PC-3 (cell line): Measurements from ENCODE around the gene GSX1. TPM values are rescaled to one million over a fixed set of nuclear protein-coding genes. Genes with fewer than 3 reads are reported as not detected.

Source experiments
- ATAC-seq: fragments of 200-7000 bp; cut with Tn5 transposase; 2 replicates; pipeline ENCODE4 v1.9.1; 2020; ENCODE audit warnings: mild to moderate bottlenecking, moderate library complexity
- BruUV-seq: library from RNA; stranded (reverse); fragments of 400-500 nt; replicated peaks from 2 replicates; lab custom pipeline; 2021; lab: Mats Ljungman, UMichigan
- CTCF ChIA-PET: fragments of 300-600 bp; sonication (Branson Sonifier 250); formaldehyde crosslinking; loops from one replicate; lab custom pipeline; 2022; ENCODE audit warnings: antibody characterized with exemption; lab: Charles Lee
- POLR2A ChIA-PET: fragments of 300-600 bp; sonication (Branson Sonifier 250); formaldehyde crosslinking; loops from one replicate; lab custom pipeline; 2022; ENCODE audit warnings: antibody characterized with exemption; ENCODE audit not compliant: unreplicated experiment; lab: Charles Lee
- DNase-seq: peaks from one replicate; pipeline ENCODE4 v3.0.0-alpha.2; 2015
- H2AFZ ChIP-seq: fragments of 300-600 bp; sonication (generic); 2 replicates; pipeline ENCODE4 v1.6.0; 2016; ENCODE audit warnings: antibody characterized with exemption, low read length
- H3F3A ChIP-seq: fragments of 300-600 bp; sonication (generic); one replicate; pipeline ENCODE4 v1.6.0; 2017; ENCODE audit warnings: antibody characterized with exemption, low read length, control low read depth, mild to moderate bottlenecking; ENCODE audit not compliant: unreplicated experiment
- H3K27ac ChIP-seq: fragments of 300-600 bp; sonication (generic); 2 replicates; pipeline ENCODE4 v1.5.1; 2016; ENCODE audit warnings: mild to moderate bottlenecking, low read length
- H3K27me3 ChIP-seq: fragments of 300-600 bp; sonication (generic); 2 replicates; pipeline ENCODE4 v1.6.1; 2016; ENCODE audit warnings: low read length, mixed read lengths
- H3K36me3 ChIP-seq: fragments of 300-600 bp; sonication (generic); 2 replicates; pipeline ENCODE4 v1.6.1; 2016; ENCODE audit warnings: low read depth, mixed run types, low read length, mixed read lengths
- H3K4me1 ChIP-seq: fragments of 300-600 bp; sonication (generic); 2 replicates; pipeline ENCODE4 v1.5.1; 2016; ENCODE audit warnings: low read length; ENCODE audit not compliant: insufficient read depth
- H3K4me2 ChIP-seq: fragments of 300-600 bp; sonication (generic); 2 replicates; pipeline ENCODE4 v1.6.0; 2016; ENCODE audit warnings: low read length
- H3K4me3 ChIP-seq: fragments of 300-600 bp; sonication (generic); 2 replicates; pipeline ENCODE4 v1.5.1; 2016; ENCODE audit warnings: mild to moderate bottlenecking, low read length, mixed read lengths
- H3K79me2 ChIP-seq: fragments of 300-600 bp; sonication (generic); 2 replicates; pipeline ENCODE4 v1.6.1; 2017; ENCODE audit warnings: low read length, mixed read lengths
- H3K9ac ChIP-seq: fragments of 300-600 bp; sonication (generic); 2 replicates; pipeline ENCODE4 v1.6.0; 2016; ENCODE audit warnings: mild to moderate bottlenecking, low read length
- H3K9me2 ChIP-seq: fragments of 300-600 bp; sonication (generic); replicated peaks from 2 replicates; pipeline ENCODE4 v1.6.1; 2016; ENCODE audit warnings: mixed run types, low read length, mixed read lengths
- H3K9me3 ChIP-seq: fragments of 300-600 bp; sonication (generic); 2 replicates; pipeline ENCODE4 v1.6.1; 2016; ENCODE audit warnings: low read length, mixed read lengths
- H4K20me1 ChIP-seq: fragments of 300-600 bp; sonication (generic); 2 replicates; pipeline ENCODE4 v1.6.1; 2016; ENCODE audit warnings: low read length, mixed read lengths
- CTCF ChIP-seq: fragments of 300-600 bp; sonication (generic); conservative IDR thresholded peaks from 2 replicates; pipeline ENCODE4 v1.5.1; 2017; ENCODE audit warnings: antibody characterized with exemption, low read depth, mild to moderate bottlenecking, low read length
- EZH2 ChIP-seq: fragments of 300-600 bp; sonication (generic); IDR thresholded peaks from one replicate; pipeline ENCODE4 v1.6.1; 2017; ENCODE audit warnings: antibody characterized with exemption, mild to moderate bottlenecking, low read length; ENCODE audit not compliant: unreplicated experiment
- EZH2phosphoT487 ChIP-seq: fragments of 300-600 bp; sonication (generic); IDR thresholded peaks from 2 replicates; pipeline ENCODE4 v1.6.1; 2018; ENCODE audit warnings: mild to moderate bottlenecking, antibody characterized with exemption, low read length, borderline replicate concordance
- intact Hi-C: fragments of 100-400 bp; cut with micrococcal nuclease; formaldehyde crosslinking; loops from 2 replicates; pipeline ENCODE4 v1.9.0; 2023
- total RNA-seq: library from RNA; depleted of rRNA; stranded (reverse); fragments of >200 nt; gene quantifications from 2 replicates; pipeline ENCODE4 v1.2.3, GENCODE V29; 2014

GSX1 gene
- total RNA-seq, 1 experiment from 2014 or later = not detected

- Histone ChIP-seq H3K4me3 (no peak overlapping the region), H3K27ac (no peak overlapping the region), H3K9me2 (no peaks in the 10 kb centered on the region), H3K36me3 (no peaks in the 10 kb centered on the region), H3F3A (no peaks in the 10 kb centered on the region), H3K9ac (no peak overlapping the region), H3K27me3 (peaks cover 70% of the 10 kb centered on the region), H3K9me3 (no peaks in the 10 kb centered on the region), H4K20me1 (no peaks in the 10 kb centered on the region), H3K4me1 (no peaks in the 10 kb centered on the region), H3K79me2 (no peaks in the 10 kb centered on the region), H2AFZ (no peak overlapping the region), H3K4me2 (no peak overlapping the region)
- intact Hi-C loops = no loop called here
- ATAC-seq (no peak), DNase-seq (no peak)
- ChIA-PET POLR2A (no interaction called here), CTCF (no interaction called here)
- TF ChIP-seq EZH2phosphoT487 (no peak), EZH2 (no peak), CTCF (no peak)
- BruUV-seq = no TSS peak
These were observed 336 bp upstream of the GSX1 start for GRCh38 chr13:27791901-27792392.

GRCh38 chr13:27793507-27794367, 1.5 kb downstream of the GSX1 start:
- H4K20me1 ChIP-seq = no peaks in the 10 kb centered on the region
- H3K79me2 ChIP-seq = no peaks in the 10 kb centered on the region
- H3F3A ChIP-seq = no peaks in the 10 kb centered on the region
- BruUV-seq = no TSS peak
- no peak overlapping the region for H2AFZ ChIP-seq
- TF ChIP-seq EZH2 (no peak), EZH2phosphoT487 (no peak), CTCF (no peak)
- no peak overlapping the region for H3K4me2 ChIP-seq
- H3K9ac ChIP-seq = no peak overlapping the region
- no peak overlapping the region for H3K27ac ChIP-seq
- H3K4me1 ChIP-seq = no peaks in the 10 kb centered on the region
- H3K4me3 ChIP-seq = no peak overlapping the region
- no peak for DNase-seq
- intact Hi-C loops = no loop called here
- H3K9me3 ChIP-seq = no peaks in the 10 kb centered on the region
- POLR2A ChIA-PET = no interaction called here
- CTCF ChIA-PET = no interaction called here
- H3K36me3 ChIP-seq = no peaks in the 10 kb centered on the region
- H3K27me3 ChIP-seq = peaks cover 81% of the 10 kb centered on the region
- no peaks in the 10 kb centered on the region for H3K9me2 ChIP-seq
- no peak for ATAC-seq

GRCh38 chr13:27794368-27794691, 2.0 kb downstream of the GSX1 start:
- DNase-seq = no peak
- H4K20me1 ChIP-seq = no peaks in the 10 kb centered on the region
- CTCF ChIA-PET = no interaction called here
- TF ChIP-seq EZH2phosphoT487 (no peak), CTCF (no peak), EZH2 (no peak)
- no peak for ATAC-seq
- no peaks in the 10 kb centered on the region for H3F3A ChIP-seq
- no peak overlapping the region for H3K4me2 ChIP-seq
- H3K4me3 ChIP-seq = no peak overlapping the region
- H3K9me2 ChIP-seq = no peaks in the 10 kb centered on the region
- no peak overlapping the region for H3K27ac ChIP-seq
- POLR2A ChIA-PET = no interaction called here
- no peak overlapping the region for H2AFZ ChIP-seq
- no peaks in the 10 kb centered on the region for H3K9me3 ChIP-seq
- no peaks in the 10 kb centered on the region for H3K4me1 ChIP-seq
- no TSS peak for BruUV-seq
- H3K27me3 ChIP-seq = peaks cover 76% of the 10 kb centered on the region
- H3K36me3 ChIP-seq = no peaks in the 10 kb centered on the region
- no peak overlapping the region for H3K9ac ChIP-seq
- no peaks in the 10 kb centered on the region for H3K79me2 ChIP-seq
- intact Hi-C loops = no loop called here
